ENCODE results near the gene CFAP251. TPM values are rescaled to one million over a fixed set of nuclear protein-coding genes. Genes with fewer than 3 reads are reported as not detected.

The CFAP251 gene
- total RNA-seq, 4 donors from 2014 or later = 0.34 to 2.9 (median 2.2) TPM

- no peak for TF ChIP-seq POLR2A (IDR thresholded peaks at IDR 0.05)
- TF ChIP-seq, protein P1, sequence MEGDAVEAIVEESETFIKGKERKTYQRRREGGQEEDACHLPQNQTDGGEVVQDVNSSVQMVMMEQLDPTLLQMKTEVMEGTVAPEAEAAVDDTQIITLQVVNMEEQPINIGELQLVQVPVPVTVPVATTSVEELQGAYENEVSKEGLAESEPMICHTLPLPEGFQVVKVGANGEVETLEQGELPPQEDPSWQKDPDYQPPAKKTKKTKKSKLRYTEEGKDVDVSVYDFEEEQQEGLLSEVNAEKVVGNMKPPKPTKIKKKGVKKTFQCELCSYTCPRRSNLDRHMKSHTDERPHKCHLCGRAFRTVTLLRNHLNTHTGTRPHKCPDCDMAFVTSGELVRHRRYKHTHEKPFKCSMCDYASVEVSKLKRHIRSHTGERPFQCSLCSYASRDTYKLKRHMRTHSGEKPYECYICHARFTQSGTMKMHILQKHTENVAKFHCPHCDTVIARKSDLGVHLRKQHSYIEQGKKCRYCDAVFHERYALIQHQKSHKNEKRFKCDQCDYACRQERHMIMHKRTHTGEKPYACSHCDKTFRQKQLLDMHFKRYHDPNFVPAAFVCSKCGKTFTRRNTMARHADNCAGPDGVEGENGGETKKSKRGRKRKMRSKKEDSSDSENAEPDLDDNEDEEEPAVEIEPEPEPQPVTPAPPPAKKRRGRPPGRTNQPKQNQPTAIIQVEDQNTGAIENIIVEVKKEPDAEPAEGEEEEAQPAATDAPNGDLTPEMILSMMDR (IDR thresholded peaks at IDR 0.05) = no peak
- WGBS, 2 donors = 83 to 88% methylated on average over 4 to 7 of the region's 9 CpGs
- Histone ChIP-seq H3K4me1 (peaks cover 0 to 8% (median 4%) of the 10 kb centered on the region in 3 donors), H3K27me3 (peaks cover 0 to 92% (median 0%) of the 10 kb centered on the region in 4 donors), H3K27ac (no peak overlapping the region), H3K4me3 (no peak overlapping the region), H3K36me3 (no peaks in the 10 kb centered on the region), H3K9me3 (no peaks in the 10 kb centered on the region)
- intact Hi-C loops (cut with DNase I) = no loop called here
- no peak for DNase-seq
Measured at GRCh38 chr12:122009741-122010140, 91.3 kb downstream of the CFAP251 start.

- no peaks in the 10 kb centered on the region for H3K9me3 ChIP-seq
- H3K36me3 ChIP-seq = no peaks in the 10 kb centered on the region
- no peak for DNase-seq
- no peaks in the 10 kb centered on the region for H3K4me1 ChIP-seq
- intact Hi-C loops (cut with DNase I) = no loop called here
- TF ChIP-seq POLR2A (IDR thresholded peaks at IDR 0.05) = no peak
- TF ChIP-seq, protein P1 (IDR thresholded peaks at IDR 0.05) = no peak
- 73 to 78% methylated on average over 6 of the region's 6 CpGs for WGBS, 2 donors
- no peak overlapping the region for H3K27ac ChIP-seq
- H3K27me3 ChIP-seq = peaks cover 0 to 72% (median 0%) of the 10 kb centered on the region in 4 donors
- no peak overlapping the region for H3K4me3 ChIP-seq
Measured at GRCh38 chr12:122012184-122012583, 93.8 kb downstream of the CFAP251 start.

GRCh38 chr12:122013136-122013535 lies 94.7 kb downstream of the CFAP251 start:
- no peak overlapping the region for H3K27ac ChIP-seq
- no peaks in the 10 kb centered on the region for H3K4me1 ChIP-seq
- H3K36me3 ChIP-seq = no peaks in the 10 kb centered on the region
- H3K4me3 ChIP-seq = no peak overlapping the region
- H3K9me3 ChIP-seq = peaks cover 0 to 2% (median 0%) of the 10 kb centered on the region in 3 donors
- peaks cover 0 to 63% (median 0%) of the 10 kb centered on the region in 4 donors for H3K27me3 ChIP-seq
- intact Hi-C loops (cut with DNase I) = no loop called here
- WGBS, 2 donors = 79 to 80% methylated on average over 4 of the region's 4 CpGs
- no peak for DNase-seq
- TF ChIP-seq POLR2A (IDR thresholded peaks at IDR 0.05) = no peak
- TF ChIP-seq, protein P1 (IDR thresholded peaks at IDR 0.05) = no peak

- no peak for DNase-seq
- Histone ChIP-seq H3K27ac (no peak overlapping the region), H3K27me3 (peaks cover 0 to 59% (median 0%) of the 10 kb centered on the region in 4 donors), H3K36me3 (no peaks in the 10 kb centered on the region), H3K4me3 (no peak overlapping the region), H3K4me1 (no peaks in the 10 kb centered on the region), H3K9me3 (peaks cover 0 to 5% (median 0%) of the 10 kb centered on the region in 3 donors)
- intact Hi-C loops (cut with DNase I) = no loop called here
- no peak for TF ChIP-seq POLR2A (IDR thresholded peaks at IDR 0.05)
- TF ChIP-seq, protein P1 (IDR thresholded peaks at IDR 0.05) = no peak
- WGBS, 2 donors = 81 to 89% methylated on average over 13 of the region's 19 CpGs
Measured at GRCh38 chr12:122013791-122014590, 95.6 kb downstream of the CFAP251 start.

DNA sequence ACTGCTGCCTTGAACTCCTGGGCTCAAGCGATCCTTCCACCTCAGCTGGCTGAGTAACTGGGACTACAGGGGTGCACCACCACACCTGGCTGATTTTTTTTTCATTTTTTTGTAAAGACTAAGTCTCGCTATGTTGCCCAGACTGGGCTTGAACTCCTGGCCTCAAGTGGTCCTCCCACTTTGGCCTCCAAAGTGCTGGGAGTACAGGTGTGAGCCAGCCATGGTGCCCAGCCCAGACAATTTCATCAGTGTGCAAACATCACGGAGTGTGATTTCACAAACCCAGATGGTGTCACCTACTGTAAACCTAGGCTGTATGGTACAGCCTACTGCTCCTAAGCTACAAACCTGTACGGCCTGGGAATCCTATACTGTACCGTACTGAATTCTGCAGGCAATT lies 96.4 kb downstream of the CFAP251 start:
- Histone ChIP-seq H3K27me3 (peaks cover 0 to 59% (median 0%) of the 10 kb centered on the region in 4 donors), H3K9me3 (peaks cover 0 to 5% (median 0%) of the 10 kb centered on the region in 3 donors), H3K4me3 (no peak overlapping the region), H3K27ac (no peak overlapping the region), H3K4me1 (no peaks in the 10 kb centered on the region), H3K36me3 (no peaks in the 10 kb centered on the region)
- intact Hi-C loops (cut with DNase I) = no loop called here
- WGBS, 2 donors = 95 to 100% methylated on average over 2 to 3 of the region's 5 CpGs
- TF ChIP-seq POLR2A (IDR thresholded peaks at IDR 0.05) = no peak
- TF ChIP-seq, protein P1 (IDR thresholded peaks at IDR 0.05) = no peak
- no peak for DNase-seq

All from esophagus squamous epithelium (tissue), 5 donors.